Measurements from ENCODE around the gene AP2A1.

Gene AP2A1

DNA sequence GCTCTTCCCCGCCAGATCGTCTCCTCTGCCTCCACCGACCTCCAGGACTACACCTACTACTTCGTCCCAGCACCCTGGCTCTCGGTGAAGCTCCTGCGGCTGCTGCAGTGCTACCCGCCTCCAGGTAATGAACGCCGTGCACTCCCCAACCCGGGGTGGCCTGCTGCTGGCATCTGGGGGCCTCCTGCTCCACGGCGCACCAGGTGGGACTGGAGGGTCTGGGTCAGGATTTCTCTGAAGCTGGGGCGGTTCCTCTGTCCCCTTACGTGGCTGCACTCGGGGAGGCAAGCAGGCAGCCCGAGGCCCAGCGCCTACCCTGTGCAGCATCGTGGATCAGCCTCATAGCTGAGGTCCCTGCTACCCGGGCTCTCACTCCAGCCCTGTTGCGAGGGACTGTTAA lies 28.8 kb downstream of the AP2A1 start:
- DNase-seq: no peak

DNA sequence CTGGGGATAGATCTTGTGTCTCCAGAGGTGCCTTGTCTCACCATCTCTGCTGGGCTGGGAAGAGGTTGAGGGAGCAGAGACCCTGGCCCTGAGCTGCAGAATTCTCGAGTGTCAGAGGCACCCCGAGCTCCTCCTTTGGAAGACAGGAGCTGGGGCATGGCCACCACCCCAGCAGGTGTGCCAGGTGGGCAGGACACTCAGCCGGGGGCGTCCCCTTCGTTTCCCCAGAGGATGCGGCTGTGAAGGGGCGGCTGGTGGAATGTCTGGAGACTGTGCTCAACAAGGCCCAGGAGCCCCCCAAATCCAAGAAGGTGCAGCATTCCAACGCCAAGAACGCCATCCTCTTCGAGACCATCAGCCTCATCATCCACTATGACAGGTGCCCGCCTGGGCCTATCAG lies 31.8 kb downstream of the AP2A1 start:
- no peak for DNase-seq

DNA sequence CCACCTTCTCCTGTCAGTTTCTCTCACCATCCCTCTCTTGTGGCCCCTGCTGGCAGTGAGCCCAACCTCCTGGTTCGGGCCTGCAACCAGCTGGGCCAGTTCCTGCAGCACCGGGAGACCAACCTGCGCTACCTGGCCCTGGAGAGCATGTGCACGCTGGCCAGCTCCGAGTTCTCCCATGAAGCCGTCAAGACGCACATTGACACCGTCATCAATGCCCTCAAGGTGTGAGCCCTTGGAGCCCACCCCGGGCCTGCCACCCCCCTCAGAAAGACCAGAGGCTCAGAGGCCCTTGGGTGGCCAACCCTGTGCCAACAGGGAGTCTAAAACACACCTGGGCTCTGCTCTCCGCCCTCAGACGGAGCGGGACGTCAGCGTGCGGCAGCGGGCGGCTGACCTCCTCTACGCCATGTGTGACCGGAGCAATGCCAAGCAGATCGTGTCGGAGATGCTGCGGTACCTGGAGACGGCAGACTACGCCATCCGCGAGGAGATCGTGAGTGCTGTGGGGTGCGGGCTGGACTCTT lies 32.5 kb downstream of the AP2A1 start:
- no peak for DNase-seq

DNA sequence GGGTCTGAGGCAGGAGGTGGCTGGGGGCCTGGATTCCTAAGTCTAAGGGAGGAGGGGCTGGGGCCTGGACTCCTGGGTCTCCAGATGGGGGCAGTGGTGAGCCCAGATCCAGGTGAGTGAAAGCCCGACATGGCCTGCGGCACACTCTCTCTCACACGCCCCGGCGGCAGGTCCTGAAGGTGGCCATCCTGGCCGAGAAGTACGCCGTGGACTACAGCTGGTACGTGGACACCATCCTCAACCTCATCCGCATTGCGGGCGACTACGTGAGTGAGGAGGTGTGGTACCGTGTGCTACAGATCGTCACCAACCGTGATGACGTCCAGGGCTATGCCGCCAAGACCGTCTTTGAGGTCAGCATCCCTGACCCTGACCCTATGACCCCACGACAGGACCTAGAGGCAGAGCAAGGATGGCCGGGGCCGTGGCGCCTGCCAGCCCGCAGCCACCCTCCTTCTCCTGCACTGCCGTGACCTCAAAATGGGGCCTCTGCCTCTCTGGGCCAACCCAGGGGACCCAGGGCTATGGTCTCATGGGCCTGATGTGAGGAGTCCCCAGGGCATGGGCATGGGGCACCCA lies 33.1 kb downstream of the AP2A1 start:
- no peak for DNase-seq

DNA sequence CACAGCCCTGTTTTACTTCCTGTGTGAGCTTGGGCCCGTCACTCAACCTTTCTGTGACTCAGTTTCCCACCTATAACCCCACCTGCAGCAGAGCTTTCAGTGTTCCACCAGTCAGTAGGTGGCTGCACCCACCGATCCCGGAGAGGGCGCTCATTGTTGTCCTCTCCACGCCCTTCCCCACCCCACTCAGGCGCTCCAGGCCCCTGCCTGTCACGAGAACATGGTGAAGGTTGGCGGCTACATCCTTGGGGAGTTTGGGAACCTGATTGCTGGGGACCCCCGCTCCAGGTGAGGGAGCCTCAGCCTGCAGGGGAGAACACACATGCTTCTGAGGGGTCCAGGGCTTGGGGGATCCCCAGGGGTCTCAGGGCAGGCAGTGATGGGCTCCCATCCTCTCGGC lies 34.0 kb downstream of the AP2A1 start:
- DNase-seq: no peak

DNA sequence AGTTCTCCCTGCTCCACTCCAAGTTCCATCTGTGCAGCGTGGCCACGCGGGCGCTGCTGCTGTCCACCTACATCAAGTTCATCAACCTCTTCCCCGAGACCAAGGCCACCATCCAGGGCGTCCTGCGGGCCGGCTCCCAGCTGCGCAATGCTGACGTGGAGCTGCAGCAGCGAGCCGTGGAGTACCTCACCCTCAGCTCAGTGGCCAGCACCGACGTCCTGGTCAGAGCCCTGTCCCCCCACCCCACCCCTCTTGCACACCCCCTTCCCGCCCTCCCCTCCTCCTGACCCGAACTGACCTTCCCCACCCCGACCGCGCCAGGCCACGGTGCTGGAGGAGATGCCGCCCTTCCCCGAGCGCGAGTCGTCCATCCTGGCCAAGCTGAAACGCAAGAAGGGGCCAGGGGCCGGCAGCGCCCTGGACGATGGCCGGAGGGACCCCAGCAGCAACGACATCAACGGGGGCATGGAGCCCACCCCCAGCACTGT lies 34.6 kb downstream of the AP2A1 start:
- no peak for DNase-seq

DNA sequence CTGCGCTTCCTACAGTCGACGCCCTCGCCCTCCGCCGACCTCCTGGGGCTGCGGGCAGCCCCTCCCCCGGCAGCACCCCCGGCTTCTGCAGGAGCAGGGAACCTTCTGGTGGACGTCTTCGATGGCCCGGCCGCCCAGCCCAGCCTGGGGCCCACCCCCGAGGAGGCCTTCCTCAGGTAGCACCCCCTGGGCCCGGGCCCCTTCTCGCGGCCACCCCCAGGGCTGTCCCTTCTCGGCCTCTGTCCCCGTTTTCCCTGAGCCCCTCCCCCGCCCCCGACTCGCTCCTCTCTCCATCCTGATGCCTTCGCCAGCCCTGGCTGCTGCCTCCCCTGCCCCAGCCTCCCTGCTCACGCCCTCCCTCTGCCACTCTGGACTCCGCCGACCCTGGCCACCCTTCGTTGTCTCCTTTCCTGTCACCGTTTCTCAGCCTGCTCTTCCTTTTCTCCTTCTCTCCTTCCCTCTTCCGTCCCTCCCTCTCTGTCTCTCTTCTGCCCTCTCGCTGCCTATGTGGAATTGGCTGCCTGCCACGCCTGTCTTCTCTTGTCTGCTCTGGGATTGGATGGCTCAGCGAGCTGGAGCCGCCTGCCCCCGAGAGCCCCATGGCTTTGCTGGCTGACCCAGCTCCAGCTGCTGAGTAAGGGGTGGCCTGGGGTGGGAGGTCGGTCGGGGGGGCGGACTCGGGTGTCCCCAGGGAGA lies 35.3 kb downstream of the AP2A1 start:
- DNase-seq: peak; percentile 84

DNA sequence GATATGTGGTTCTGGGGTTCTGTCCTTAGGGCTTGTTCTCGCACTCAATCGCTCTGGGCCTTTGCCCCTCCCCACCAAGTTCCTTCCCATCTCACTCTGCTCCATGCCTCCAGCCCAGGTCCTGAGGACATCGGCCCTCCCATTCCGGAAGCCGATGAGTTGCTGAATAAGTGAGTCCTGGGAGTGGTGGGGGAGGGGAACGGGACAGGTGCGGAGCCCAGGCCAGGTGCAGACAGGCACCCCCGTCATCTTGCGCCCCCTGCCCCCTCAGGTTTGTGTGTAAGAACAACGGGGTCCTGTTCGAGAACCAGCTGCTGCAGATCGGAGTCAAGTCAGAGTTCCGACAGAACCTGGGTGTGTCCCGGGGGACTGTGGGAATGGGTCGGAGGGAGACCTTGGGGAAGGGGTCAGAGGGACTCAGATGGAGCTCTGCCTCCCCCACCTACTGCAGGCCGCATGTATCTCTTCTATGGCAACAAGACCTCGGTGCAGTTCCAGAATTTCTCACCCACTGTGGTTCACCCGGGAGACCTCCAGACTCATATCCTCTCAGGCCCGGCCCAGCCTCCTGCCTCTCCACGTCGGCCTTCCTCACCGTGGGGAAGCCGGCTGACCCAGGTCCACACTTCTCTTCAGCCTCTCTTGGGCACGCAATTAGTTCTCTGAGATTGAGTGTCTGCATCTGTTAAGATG lies 36.2 kb downstream of the AP2A1 start:
- DNase-seq: no peak

DNA sequence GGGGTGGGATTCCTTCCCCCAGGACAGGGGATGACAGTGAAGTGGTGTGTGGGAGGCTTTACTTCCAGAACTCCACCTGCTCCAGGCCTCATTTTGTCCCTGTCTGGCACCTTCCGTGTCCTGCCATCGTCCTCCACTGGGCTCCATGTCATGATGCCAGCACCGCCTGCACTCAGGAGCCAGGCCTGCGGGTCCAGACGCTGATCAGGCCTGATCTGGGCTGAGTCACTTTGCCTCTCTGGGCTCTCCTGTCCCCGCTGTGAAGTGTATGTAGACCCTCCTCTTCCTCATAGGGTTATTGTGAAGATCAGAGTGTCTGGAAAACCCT lies 36.7 kb downstream of the AP2A1 start:
- DNase-seq: no peak

DNA sequence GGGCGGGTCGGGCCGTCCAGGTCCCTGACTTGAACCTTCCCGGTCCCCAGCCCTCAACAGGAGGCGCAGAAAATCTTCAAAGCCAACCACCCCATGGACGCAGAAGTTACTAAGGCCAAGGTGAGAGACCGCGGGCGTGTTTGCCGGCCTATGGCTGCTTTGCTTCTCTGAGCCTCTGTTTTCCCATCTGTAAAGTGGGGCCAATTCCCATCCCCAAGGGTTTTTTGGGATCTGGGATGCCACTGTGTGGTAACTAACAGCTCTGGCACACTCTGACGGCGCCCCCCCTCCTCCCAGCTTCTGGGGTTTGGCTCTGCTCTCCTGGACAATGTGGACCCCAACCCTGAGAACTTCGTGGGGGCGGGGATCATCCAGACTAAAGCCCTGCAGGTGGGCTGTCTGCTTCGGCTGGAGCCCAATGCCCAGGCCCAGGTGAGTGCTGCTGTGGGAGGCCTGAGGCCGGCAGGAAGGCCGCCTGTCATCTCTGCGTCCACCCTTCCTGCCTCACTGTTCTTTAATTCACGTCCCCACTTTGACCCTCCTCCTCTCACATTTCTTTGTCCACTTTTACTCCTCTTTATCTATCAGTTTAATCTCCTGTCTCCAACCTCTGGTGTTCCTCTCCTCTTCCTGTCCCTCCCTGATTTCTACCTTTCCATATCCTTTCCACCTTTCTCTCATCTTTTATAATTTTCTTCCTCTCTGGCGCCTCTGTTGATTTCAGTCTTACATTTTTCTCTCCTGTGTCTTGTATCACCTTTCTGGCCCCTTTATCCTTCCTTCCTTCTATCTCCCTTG lies 39.2 kb downstream of the AP2A1 start:
- DNase-seq: no peak

DNA sequence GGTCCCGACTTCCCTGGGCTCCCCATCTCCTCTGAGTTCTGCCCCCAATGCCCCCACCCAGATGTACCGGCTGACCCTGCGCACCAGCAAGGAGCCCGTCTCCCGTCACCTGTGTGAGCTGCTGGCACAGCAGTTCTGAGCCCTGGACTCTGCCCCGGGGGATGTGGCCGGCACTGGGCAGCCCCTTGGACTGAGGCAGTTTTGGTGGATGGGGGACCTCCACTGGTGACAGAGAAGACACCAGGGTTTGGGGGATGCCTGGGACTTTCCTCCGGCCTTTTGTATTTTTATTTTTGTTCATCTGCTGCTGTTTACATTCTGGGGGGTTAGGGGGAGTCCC lies 39.8 kb downstream of the AP2A1 start:
- no peak for DNase-seq

DNA sequence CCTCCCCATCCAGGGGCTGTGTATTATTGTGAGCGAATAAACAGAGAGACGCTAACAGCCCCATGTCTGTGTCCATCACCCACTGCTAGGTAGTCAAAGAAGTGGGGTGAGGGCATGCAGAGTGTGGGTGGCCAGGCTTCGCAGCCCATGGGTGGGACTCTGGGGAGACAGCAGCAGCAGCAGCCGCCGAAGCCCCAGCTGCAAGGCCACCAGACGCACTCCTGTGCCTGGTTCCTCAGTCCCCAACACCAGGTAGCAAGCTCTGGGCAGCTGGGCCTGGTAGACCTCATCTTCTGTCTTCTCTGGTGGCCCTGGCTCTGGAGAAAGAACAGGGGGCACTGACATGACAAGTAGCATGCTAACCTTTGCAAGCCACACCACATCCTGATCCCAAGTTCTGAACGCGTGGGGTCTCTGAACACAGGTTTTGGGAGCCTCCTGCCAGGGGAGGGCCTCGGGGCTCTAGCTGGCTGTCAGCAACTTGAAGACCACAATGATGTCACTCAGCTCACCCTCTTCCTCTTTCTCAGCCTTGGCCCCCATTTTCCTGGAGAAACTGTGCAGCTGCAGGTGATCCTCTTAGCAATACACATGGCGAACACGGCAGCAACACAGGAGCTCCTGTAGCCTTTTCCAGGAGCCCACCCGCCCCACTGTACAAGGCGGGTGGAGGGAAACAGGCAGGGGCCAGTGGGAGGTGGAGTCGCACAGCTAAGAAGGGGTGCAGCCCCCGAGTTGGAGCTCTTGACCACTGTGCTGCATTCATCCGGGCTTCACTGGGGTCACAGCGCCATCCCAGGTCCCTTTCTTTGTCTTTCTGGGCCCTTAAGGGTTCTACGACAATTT lies 40.5 kb downstream of the AP2A1 start:
- DNase-seq: no peak

DNA sequence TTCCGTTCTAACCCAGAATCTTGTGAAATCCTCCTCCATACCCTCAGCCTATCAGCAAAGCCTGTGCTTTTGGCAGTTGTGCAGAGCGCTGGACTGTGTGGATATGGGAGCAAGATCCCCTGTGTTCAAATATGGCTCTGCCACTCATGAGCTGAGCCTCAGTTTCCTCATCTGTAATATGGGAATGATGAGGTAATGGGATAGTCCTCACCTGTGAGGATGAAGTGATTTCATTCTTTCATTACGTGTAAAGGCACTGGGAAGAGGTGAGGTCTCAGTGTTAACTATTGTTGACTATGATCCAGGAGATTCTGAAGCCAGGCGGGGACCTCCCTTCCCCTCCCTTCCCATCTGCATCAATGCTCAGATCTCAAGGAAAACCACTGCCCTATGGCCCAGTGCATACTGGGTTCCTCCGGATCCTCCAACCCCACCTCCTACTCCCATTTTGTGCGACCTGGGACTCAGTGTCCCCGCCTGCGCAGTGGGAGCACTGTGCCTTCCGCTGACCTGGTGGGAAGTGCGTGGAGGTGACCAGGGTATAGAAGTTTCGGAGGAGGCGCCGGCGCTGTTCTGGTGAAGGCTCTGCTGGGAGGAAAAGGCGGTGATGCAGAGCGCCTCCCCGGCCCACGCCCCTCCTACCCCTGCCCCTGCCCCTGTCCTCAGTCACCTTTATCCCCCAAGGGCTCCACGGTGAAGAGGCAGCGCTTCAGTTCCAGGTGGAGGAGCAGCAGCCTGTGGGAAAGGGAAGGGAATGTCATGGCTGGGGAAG lies 41.3 kb downstream of the AP2A1 start:
- no peak for DNase-seq

DNA sequence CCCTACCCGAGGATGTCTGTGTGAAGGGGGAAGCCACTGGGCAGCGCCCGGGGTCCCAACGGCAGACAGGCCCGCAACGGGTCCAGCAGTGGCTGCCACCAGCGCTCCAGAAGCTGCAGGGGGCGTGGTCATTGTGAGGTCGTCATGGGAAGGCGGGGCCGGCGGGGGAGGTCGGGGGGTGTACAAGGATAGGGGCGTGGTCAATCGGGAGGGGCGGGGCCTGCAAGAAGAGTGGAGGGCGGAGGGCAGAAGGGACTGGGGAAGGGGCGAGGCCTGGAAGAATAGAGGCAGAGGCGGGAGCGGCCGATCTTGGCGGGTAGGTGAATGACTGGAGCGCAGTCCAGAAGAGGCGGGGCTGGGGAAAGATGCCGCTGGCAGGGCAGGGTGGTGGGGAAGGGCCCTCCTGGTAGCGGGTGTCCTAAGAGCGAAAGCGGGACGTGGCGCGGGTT lies 41.9 kb downstream of the AP2A1 start:
- DNase-seq: peak; percentile 61

DNA sequence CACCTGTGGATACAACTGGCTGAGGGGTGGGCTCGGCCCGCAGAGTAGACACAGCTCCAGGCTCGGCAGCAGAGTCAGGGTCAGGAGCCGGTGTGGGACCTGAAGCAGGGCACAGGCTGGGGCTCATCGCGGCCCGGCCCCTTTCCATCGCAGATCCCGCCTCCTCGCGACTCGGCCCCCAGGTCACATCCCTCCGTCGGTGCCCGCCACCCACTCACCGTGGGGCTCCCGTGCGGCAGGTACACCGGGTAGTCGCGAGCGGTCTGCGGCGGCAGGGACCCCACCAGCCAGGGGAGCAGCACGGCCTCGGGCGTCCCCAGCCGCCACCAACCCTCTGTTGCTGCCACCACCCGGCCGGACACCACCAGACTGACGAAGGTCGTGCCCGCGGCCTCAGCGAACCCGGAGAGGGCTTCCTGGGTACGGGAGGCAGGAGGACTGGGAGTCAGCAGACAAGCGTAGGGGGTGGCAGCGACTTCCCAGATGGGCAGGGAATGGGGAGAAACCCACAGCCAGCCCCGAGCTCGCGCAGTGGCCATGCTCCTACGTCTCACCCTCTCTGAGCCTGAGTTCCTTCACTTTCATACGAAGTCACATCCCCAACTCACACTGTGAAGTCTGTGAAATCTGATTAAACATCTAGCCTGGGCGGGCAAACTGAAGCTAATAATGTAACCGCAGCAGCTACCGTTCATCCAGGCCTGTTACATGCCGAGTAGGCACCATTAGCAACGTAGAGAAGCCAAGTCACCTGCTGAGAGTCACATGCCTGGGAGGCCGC lies 42.5 kb downstream of the AP2A1 start:
- no peak for DNase-seq

DNA sequence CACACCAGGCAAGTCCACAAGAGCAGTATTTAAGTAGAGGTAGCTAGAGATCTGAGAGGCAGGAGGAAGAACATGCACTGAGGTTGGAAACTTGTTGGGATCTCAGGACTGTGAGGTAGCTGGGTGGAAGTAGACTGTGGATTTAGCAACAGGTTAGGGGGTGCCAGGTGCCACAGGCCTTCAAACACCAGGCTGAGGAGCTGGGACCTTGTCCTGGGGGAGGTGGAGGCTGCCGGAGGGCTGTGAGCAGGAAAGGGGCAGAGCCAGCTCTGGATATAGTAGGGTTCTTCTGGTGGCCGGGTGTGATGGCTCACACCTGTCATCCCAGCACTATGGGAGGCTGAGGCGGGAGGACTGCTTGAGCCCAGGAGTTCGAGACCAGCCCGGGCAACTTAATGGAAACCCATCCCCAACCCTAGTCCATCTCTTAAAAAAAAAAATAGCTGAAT lies 43.2 kb downstream of the AP2A1 start:
- DNase-seq: no peak

DNA sequence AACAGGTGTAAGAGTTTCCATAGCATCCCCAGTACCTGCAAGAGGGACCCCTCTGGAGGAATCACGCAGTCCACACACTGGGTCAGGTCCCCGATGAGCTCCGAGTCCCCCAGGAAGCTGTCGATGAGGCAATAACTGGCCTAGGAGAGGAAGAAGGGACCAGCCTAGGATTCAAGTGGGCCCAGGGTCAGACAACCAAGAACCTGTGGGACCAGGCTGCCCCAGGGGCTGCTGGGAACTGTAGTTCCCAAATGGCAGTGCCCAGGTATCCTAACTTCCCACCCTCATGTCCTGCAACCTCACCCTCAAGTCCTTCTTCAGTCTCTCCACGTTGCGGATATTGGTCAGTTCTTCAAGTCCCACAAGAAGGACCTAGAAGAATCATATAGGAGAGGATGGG lies 44.5 kb downstream of the AP2A1 start:
- no peak for DNase-seq

DNA sequence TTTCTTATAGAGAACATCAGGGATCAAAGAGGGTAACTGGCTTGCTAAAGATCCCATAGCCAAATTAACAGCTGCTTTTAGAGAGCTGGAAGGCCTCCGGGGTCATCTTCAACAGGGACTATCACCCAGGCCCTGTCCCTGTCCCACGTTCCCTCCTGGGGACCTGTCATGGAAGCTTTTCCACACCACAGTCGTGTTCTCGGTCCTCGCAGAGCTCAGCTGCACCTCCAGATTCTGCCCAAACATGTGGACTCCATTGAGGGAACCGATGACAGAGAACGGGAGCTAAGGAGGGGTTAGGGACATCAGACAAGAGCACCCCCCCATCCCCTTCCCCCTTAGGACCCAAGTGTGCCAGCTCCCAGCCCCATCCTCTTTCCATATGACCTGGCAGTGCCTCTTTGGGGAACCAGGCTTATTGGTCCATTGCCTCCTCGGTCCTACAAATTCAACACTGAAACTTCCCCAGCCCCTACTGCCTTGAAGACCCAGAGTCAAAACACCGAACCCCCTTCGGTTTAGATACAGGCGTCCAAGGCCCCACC lies 45.7 kb downstream of the AP2A1 start:
- DNase-seq: no peak

DNA sequence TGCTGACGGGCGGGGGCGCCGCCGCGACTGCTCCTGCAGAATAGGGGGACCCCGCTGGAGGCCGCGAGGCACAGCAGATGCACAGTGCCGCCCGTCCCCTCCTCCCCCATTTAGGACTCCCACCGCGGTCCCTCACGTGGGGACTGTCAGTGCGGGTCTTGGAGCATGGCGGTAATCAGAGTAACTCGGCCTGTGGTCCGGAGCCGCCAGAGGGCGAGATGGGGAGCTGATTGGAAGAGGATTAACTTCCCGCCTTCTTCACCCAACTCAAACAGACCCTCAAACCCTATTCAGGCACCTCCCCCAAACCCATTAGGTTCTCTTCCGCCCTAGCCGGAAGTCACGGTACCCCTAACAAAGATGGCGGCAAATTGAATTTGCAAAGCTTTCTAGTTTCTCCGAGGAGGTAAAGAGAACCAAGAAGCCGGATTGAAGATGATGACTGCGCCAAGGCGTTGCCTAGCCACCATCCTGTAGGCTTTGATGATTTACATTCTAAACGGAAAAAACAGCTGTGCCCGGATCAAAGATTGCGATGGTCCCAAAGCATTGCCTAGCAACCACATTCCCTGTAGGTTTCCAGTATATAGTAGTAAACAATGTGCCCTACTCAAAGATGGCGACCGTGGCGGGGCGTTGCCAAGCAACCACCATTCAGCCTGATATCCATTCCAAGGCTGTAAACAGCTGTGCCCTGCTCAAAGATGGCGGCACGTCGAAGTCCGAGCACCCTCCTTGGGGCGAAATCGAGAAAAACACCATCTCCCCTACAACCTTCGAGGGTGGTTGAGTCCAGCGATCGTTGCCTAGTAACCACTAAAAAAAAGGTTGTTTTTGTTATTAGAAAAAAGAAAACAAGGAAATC lies 46.4 kb downstream of the AP2A1 start, which contains the start of gene FUZ:
Gene FUZ (minus strand): TSS at position 296 of the 865 bp plus-strand sequence. CDS start 186 bp downstream, at position 110.
- DNase-seq: peak; percentile 97

Measured in NCI-H1694 (cell line).